ENCODE measurements around the gene NES.

DNA sequence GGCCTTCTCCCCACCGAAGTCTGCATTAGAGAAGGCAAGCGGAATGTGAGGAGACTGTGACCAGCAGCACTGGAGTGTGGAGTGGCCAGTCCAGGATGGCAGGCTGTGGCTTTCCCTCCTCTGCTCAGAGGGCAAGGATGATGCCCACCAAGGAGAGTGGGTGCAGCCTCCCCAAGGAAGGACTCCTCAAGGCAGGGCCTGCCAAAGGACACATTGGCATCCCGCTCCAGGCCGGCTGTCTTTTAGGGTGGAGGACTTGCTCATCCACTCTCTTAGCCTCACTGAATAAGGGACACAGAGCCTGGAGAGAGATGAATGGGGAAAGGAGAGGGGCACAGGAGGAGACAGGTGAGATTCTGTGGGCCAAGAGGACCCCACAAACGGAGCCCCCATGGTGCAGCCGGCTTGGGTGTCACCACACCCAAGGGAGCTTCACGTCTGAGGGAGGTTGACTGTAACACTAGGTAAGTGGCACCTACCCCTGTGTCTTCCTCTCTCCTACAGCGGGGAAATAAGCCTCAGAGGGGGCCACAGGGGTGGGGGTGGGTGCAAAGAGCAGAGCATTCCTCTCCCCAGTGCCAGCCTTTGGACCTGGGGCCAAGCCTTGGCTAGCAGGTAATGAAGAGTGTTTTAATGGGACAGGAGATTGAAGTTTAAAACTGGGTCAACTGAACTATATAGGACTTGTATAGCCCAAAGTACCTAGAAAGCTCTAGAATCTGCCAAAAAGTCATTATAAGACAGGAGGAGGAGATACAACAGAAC, 4.2 kb upstream of the NES start:
- TF ChIP-seq FOXJ3 (CRISPR knock-in tag; IDR thresholded peaks at IDR 0.05) (no peak), TEAD4 (IDR thresholded peaks at IDR 0.05; ENCODE audit: borderline replicate concordance, insufficient read depth) (no peak), SMC3 (IDR thresholded peaks at IDR 0.05; ENCODE audit: low read depth, low read length) (no peak), TAF1 (IDR thresholded peaks at IDR 0.05; ENCODE audit: borderline replicate concordance, low read depth, low read length) (no peak), RAD21 (IDR thresholded peaks at IDR 0.05; ENCODE audit: low read length) (no peak), POLR2AphosphoS5 (IDR thresholded peaks at IDR 0.05; ENCODE audit: low read depth, low read length) (no peak), NFIC (IDR thresholded peaks at IDR 0.05; ENCODE audit: borderline replicate concordance) (no peak), EP300 (IDR thresholded peaks at IDR 0.05; ENCODE audit: borderline replicate concordance in 1 of 2, low read depth in 1 of 2, low read length in 1 of 2) (no peak)
- TF ChIP-seq, protein P1, sequence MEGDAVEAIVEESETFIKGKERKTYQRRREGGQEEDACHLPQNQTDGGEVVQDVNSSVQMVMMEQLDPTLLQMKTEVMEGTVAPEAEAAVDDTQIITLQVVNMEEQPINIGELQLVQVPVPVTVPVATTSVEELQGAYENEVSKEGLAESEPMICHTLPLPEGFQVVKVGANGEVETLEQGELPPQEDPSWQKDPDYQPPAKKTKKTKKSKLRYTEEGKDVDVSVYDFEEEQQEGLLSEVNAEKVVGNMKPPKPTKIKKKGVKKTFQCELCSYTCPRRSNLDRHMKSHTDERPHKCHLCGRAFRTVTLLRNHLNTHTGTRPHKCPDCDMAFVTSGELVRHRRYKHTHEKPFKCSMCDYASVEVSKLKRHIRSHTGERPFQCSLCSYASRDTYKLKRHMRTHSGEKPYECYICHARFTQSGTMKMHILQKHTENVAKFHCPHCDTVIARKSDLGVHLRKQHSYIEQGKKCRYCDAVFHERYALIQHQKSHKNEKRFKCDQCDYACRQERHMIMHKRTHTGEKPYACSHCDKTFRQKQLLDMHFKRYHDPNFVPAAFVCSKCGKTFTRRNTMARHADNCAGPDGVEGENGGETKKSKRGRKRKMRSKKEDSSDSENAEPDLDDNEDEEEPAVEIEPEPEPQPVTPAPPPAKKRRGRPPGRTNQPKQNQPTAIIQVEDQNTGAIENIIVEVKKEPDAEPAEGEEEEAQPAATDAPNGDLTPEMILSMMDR (IDR thresholded peaks at IDR 0.05), result no peak
- TF ChIP-seq, protein P2, sequence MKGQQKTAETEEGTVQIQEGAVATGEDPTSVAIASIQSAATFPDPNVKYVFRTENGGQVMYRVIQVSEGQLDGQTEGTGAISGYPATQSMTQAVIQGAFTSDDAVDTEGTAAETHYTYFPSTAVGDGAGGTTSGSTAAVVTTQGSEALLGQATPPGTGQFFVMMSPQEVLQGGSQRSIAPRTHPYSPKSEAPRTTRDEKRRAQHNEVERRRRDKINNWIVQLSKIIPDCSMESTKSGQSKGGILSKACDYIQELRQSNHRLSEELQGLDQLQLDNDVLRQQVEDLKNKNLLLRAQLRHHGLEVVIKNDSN (IDR thresholded peaks at IDR 0.05; ENCODE audit: borderline replicate concordance, low read depth), result no peak

Data from SK-N-SH (cell line).